IMR-90 (cell line): ENCODE measurements around the gene OR2V2.

Source experiments
- CEBPB ChIP-seq: IDR thresholded peaks from 2 replicates; pipeline ENCODE4 v1.6.1; 2012; ENCODE audit warnings: low read depth, low read length, improper control_type of control experiment
- RFX5 ChIP-seq: IDR thresholded peaks from 2 replicates; pipeline ENCODE4 v1.8.0; 2012; ENCODE audit warnings: low read depth, mild to moderate bottlenecking, low read length, moderate library complexity
- TF ChIP-seq, protein P1 (sequence below): conservative IDR thresholded peaks from 2 replicates; pipeline ENCODE4 v1.5.1; 2012; ENCODE audit warnings: mild to moderate bottlenecking, low read depth, low read length, improper control_type of control experiment

DNA sequence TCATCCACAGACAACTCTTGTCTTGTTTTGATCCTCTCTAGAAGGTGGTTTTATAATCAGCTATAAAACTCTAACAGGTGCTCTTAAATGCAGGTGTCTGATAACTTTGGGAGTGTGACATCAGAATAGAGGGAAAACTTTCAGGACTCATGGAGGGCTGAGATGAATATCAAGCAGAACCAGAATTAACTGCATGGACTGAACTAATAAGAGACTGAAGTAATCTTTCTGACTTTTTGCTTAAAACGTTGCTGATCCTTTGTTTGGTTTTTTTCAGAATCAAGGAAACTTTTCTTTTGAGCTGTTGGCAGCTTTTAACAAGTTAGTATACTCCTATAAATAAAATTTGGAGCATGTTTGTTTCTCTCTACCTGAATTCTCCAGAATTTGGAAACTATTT lies 2.3 kb upstream of the OR2V2 start:
- TF ChIP-seq CEBPB, result no peak
- TF ChIP-seq, protein P1, sequence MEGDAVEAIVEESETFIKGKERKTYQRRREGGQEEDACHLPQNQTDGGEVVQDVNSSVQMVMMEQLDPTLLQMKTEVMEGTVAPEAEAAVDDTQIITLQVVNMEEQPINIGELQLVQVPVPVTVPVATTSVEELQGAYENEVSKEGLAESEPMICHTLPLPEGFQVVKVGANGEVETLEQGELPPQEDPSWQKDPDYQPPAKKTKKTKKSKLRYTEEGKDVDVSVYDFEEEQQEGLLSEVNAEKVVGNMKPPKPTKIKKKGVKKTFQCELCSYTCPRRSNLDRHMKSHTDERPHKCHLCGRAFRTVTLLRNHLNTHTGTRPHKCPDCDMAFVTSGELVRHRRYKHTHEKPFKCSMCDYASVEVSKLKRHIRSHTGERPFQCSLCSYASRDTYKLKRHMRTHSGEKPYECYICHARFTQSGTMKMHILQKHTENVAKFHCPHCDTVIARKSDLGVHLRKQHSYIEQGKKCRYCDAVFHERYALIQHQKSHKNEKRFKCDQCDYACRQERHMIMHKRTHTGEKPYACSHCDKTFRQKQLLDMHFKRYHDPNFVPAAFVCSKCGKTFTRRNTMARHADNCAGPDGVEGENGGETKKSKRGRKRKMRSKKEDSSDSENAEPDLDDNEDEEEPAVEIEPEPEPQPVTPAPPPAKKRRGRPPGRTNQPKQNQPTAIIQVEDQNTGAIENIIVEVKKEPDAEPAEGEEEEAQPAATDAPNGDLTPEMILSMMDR, result no peak
- TF ChIP-seq RFX5, result no peak
